Mucosa of rectum (tissue), 2 donors: ENCODE results near the gene LARGE1.

ENCODE experiments used
- H3K27ac ChIP-seq, 2 donors: one replicate each; pipeline ENCODE4 v1.7.0; 2013; ENCODE audit warnings: inconsistent platforms in 2 of 2, low read depth in 2 of 2, low read length in 2 of 2
- H3K27me3 ChIP-seq, 2 donors: one replicate each; pipeline ENCODE4 v1.7.0; 2013; ENCODE audit warnings: low read length in 2 of 2; ENCODE audit not compliant: control insufficient read depth in 2 of 2, insufficient read depth in 2 of 2
- H3K36me3 ChIP-seq, 2 donors: one replicate each; pipeline ENCODE4 v1.7.0; 2013; ENCODE audit warnings: low read length in 2 of 2; ENCODE audit not compliant: control insufficient read depth in 2 of 2, insufficient read depth in 2 of 2
- H3K4me1 ChIP-seq, 2 donors: one replicate each; pipeline ENCODE4 v1.7.0; 2013; ENCODE audit warnings: low read length in 2 of 2, mild to moderate bottlenecking in 1 of 2; ENCODE audit not compliant: control insufficient read depth in 2 of 2, insufficient read depth in 2 of 2
- H3K4me3 ChIP-seq, 2 donors: one replicate each; pipeline ENCODE4 v1.7.0; 2013; ENCODE audit warnings: low read length in 2 of 2
- H3K9ac ChIP-seq, 2 donors: one replicate each; pipeline ENCODE4 v1.7.0; 2013; ENCODE audit warnings: low read length in 2 of 2, low read depth in 1 of 2, mild to moderate bottlenecking in 1 of 2
- H3K9me3 ChIP-seq, 2 donors: one replicate each; pipeline ENCODE4 v1.7.0; 2013; ENCODE audit warnings: low read length in 2 of 2; ENCODE audit not compliant: control insufficient read depth in 2 of 2
- donor health status: healthy.
- donor health status: Normal muscosa, but diverticular disease.

LARGE1 gene

GRCh38 chr22:33889748-33890147 lies 30.5 kb downstream of the LARGE1 start:
- Histone ChIP-seq H3K4me1 (peaks cover 2 to 3% of the 10 kb centered on the region in 2 donors), H3K9me3 (no peaks in the 10 kb centered on the region), H3K27ac (no peak overlapping the region), H3K9ac (no peak overlapping the region), H3K27me3 (no peaks in the 10 kb centered on the region), H3K36me3 (no peaks in the 10 kb centered on the region), H3K4me3 (no peak overlapping the region)

DNA sequence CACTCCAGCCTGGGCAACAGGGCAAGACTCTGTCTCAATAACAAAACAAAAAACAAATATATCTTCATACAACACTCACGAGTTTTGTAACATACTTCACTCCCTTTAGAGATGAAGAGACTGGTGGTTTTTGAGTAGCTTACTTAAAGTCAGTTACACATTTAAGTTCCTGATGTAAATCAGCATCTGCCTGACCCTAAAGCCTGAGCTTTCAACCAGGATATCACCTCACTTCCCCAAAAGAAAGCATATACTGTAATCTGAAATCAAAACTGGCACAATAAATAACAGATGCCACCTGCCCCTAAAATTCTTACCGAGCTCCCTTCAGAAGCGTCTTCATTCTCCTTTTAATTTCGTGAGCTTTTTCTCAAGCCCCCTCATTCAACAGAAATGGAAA lies 31.5 kb downstream of the LARGE1 start:
- H3K4me3 ChIP-seq, result no peak overlapping the region
- peaks cover 2 to 3% of the 10 kb centered on the region in 2 donors for H3K4me1 ChIP-seq
- H3K27ac ChIP-seq, result no peak overlapping the region
- H3K9ac ChIP-seq, result no peak overlapping the region
- H3K36me3 ChIP-seq, result no peaks in the 10 kb centered on the region
- H3K9me3 ChIP-seq, result no peaks in the 10 kb centered on the region
- no peaks in the 10 kb centered on the region for H3K27me3 ChIP-seq

GRCh38 chr22:33887173-33887572 lies 33.1 kb downstream of the LARGE1 start:
- H3K9me3 ChIP-seq, result no peaks in the 10 kb centered on the region
- H3K27ac ChIP-seq, result no peak overlapping the region
- no peak overlapping the region for H3K9ac ChIP-seq
- no peaks in the 10 kb centered on the region for H3K27me3 ChIP-seq
- H3K4me3 ChIP-seq, result no peak overlapping the region
- no peaks in the 10 kb centered on the region for H3K36me3 ChIP-seq
- peaks cover 2 to 3% of the 10 kb centered on the region in 2 donors for H3K4me1 ChIP-seq

GRCh38 chr22:33886696-33887095 lies 33.6 kb downstream of the LARGE1 start:
- H3K4me1 ChIP-seq, result peaks cover 2 to 3% of the 10 kb centered on the region in 2 donors
- H3K4me3 ChIP-seq, result no peak overlapping the region
- no peak overlapping the region for H3K27ac ChIP-seq

DNA sequence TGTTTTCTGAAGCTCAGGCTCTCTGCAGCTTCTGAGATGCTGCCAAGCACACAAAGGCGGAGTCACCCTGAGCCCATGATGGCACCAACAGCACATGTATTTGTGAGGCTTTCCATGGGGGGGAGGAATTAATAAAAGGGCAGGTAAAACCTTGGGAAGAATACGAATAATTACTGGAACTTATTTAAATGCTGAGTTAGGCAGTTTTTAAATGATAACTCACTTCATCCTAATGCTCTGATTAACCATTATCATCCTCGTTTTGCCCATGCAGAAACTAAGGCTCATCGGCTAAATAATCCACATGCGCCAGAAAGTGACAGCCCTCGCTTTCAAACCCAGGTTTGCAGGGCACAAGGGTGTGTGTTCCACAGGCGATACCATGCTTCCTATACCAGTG lies 35.4 kb downstream of the LARGE1 start:
- Histone ChIP-seq H3K9me3 (no peaks in the 10 kb centered on the region), H3K36me3 (no peaks in the 10 kb centered on the region), H3K9ac (no peak overlapping the region), H3K4me1 (peaks cover under 1 to 3% of the 10 kb centered on the region in 2 donors), H3K27ac (no peak overlapping the region), H3K4me3 (no peak overlapping the region), H3K27me3 (no peaks in the 10 kb centered on the region)

More at GRCh38 chr22:33886696-33887095, 33.6 kb downstream of the LARGE1 start:
- no peaks in the 10 kb centered on the region for H3K27me3 ChIP-seq
- no peaks in the 10 kb centered on the region for H3K9me3 ChIP-seq
- no peak overlapping the region for H3K9ac ChIP-seq
- H3K36me3 ChIP-seq, result no peaks in the 10 kb centered on the region

DNA sequence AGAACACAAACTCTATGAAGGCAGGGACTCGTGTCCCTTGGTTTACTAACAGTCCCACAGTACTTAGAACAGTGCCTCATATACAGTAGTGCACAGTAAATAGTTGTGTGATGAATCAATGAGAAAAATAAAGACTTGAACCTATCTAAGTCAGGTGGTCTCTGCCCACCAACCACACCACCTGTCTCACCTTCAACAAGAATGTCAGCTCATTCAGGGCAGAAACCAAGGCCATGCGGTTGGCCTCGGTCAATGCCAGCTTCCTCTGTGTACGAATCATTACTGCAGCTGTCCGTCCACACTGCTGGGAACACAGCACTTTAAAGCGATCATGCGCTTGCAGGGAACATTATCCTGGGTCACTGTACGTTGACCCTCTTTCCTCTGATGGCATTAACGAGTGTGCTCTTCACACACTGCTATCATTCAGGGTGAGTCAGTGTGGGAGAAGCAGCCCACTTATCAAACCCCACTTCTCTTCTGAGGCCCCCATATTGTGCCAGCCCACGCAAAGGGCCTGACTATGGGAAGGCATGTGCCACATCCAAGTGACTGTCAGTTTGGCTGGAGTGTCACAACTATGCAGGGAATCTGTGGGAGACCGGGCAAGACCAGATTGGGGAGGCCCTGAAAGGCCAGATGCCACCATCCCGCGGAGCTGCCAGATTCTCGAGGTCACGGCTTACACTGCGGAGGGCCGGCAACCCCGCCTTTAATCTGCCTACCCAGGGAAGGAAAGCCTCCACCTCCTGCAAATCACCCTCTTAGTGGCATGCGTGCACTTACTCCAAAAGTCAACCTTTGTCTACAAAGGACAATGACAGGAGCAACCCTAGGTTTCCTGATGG lies 36.1 kb downstream of the LARGE1 start:
- Histone ChIP-seq H3K27ac (no peak overlapping the region), H3K27me3 (no peaks in the 10 kb centered on the region), H3K4me1 (peaks cover 0 to 3% of the 10 kb centered on the region in 2 donors), H3K9me3 (no peaks in the 10 kb centered on the region), H3K9ac (no peak overlapping the region), H3K4me3 (no peak overlapping the region), H3K36me3 (no peaks in the 10 kb centered on the region)

- Histone ChIP-seq H3K4me3 (no peak overlapping the region), H3K9me3 (no peaks in the 10 kb centered on the region), H3K27me3 (no peaks in the 10 kb centered on the region), H3K9ac (no peak overlapping the region), H3K27ac (no peak overlapping the region), H3K4me1 (peaks cover 0 to 3% of the 10 kb centered on the region in 2 donors), H3K36me3 (no peaks in the 10 kb centered on the region)
Measured at GRCh38 chr22:33883561-33883960, 36.7 kb downstream of the LARGE1 start.

DNA sequence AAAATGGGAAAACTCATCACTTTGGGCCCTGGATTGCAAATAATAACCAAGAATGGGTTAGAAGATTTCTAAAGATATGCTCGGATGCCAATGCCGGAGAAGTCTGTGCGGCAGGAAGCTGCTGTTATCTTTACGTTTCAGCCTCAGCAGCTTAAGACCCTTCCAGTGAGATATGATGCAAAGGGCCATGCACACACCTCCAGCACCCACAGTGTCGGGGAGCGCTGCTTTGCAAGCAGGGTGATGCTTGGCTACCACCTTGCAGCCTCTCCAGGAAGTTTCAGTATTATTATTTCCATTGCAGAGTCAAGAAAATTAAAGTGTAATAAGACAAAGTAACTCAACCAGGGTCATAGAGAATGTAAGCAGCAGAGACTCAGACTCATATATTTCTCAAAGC lies 37.3 kb downstream of the LARGE1 start:
- Histone ChIP-seq H3K9me3 (no peaks in the 10 kb centered on the region), H3K27me3 (no peaks in the 10 kb centered on the region), H3K4me1 (peaks cover 0 to 3% of the 10 kb centered on the region in 2 donors), H3K36me3 (no peaks in the 10 kb centered on the region), H3K4me3 (no peak overlapping the region), H3K9ac (no peak overlapping the region), H3K27ac (no peak overlapping the region)

- Histone ChIP-seq H3K27ac (no peak overlapping the region), H3K27me3 (no peaks in the 10 kb centered on the region), H3K9ac (no peak overlapping the region), H3K9me3 (no peaks in the 10 kb centered on the region), H3K36me3 (no peaks in the 10 kb centered on the region), H3K4me3 (no peak overlapping the region), H3K4me1 (peaks cover 0 to 3% of the 10 kb centered on the region in 2 donors)
Measured at GRCh38 chr22:33880986-33881385, 39.3 kb downstream of the LARGE1 start.

- no peak overlapping the region for H3K27ac ChIP-seq
- peaks cover 0 to 1% of the 10 kb centered on the region in 2 donors for H3K4me1 ChIP-seq
- no peaks in the 10 kb centered on the region for H3K9me3 ChIP-seq
- H3K4me3 ChIP-seq, result no peak overlapping the region
- H3K9ac ChIP-seq, result no peak overlapping the region
- no peaks in the 10 kb centered on the region for H3K27me3 ChIP-seq
- no peaks in the 10 kb centered on the region for H3K36me3 ChIP-seq
Measured at GRCh38 chr22:33879796-33880195, 40.5 kb downstream of the LARGE1 start.
